GM23248 (cell line): ENCODE results near the gene VGLL3.

Experiments used
- EZH2 ChIP-seq: fragments of 200-600 bp; sonication (generic); IDR thresholded peaks from 2 replicates; pipeline ENCODE4 v1.6.1; 2018; ENCODE audit warnings: antibody characterized with exemption, mild to moderate bottlenecking; ENCODE audit not compliant: insufficient read depth, poor library complexity, severe bottlenecking
- EZH2phosphoT487 ChIP-seq: fragments of 200-600 bp; sonication (generic); IDR thresholded peaks from 2 replicates; pipeline ENCODE4 v1.6.1; 2018; ENCODE audit warnings: antibody characterized with exemption, moderate library complexity, mild to moderate bottlenecking, low read depth; ENCODE audit not compliant: insufficient read depth

- TF ChIP-seq EZH2, result no peak
- TF ChIP-seq EZH2phosphoT487, result no peak
These were observed 76.3 kb downstream of the VGLL3 start for GRCh38 chr3:86914670-86915069.
